Lower leg skin (tissue), 3 donors: ENCODE results near the gene CCSER2.

Experiments used
- POLR2A ChIP-seq, 2 donors: fragments of 450-650 bp; IDR thresholded peaks; one replicate each; pipeline ENCODE4 v1.6.1; 2016 to 2017; ENCODE audit warnings: antibody characterized with exemption in 2 of 2, mild to moderate bottlenecking in 1 of 2, moderate library complexity in 1 of 2
- TF ChIP-seq, protein P1 (sequence below), 3 donors: fragments of 450-650 bp; IDR thresholded peaks; one replicate each; pipeline ENCODE4 v1.5.1; 2016; ENCODE audit warnings: antibody characterized with exemption in 3 of 3, mild to moderate bottlenecking in 3 of 3, moderate library complexity in 2 of 3

DNA sequence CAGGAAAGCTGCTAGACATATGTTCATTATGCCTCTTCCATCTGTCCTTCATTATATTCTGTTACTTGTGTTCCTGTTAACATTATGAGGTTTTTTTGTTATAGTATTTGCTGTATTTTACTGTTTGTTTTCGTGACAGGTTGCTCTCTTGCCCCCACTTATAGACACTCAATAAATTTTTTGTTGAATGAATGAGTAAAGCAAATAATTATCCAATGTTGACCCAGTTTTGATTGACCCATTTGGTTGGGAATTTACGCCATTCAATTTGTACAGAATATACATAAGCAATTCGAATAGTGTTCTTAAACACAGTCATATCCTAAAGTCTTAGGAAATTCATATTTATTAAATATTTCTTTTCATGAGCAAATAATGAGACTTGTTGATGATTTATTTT lies 11.8 kb downstream of the CCSER2 start:
- no peak for TF ChIP-seq POLR2A (IDR thresholded peaks at IDR 0.05)
- TF ChIP-seq, protein P1, sequence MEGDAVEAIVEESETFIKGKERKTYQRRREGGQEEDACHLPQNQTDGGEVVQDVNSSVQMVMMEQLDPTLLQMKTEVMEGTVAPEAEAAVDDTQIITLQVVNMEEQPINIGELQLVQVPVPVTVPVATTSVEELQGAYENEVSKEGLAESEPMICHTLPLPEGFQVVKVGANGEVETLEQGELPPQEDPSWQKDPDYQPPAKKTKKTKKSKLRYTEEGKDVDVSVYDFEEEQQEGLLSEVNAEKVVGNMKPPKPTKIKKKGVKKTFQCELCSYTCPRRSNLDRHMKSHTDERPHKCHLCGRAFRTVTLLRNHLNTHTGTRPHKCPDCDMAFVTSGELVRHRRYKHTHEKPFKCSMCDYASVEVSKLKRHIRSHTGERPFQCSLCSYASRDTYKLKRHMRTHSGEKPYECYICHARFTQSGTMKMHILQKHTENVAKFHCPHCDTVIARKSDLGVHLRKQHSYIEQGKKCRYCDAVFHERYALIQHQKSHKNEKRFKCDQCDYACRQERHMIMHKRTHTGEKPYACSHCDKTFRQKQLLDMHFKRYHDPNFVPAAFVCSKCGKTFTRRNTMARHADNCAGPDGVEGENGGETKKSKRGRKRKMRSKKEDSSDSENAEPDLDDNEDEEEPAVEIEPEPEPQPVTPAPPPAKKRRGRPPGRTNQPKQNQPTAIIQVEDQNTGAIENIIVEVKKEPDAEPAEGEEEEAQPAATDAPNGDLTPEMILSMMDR (IDR thresholded peaks at IDR 0.05): no peak
